NOMO-1 (cell line): ENCODE results near the gene RHBDD1.

Experiments
- DNase-seq, 2 experiments: peaks; one replicate each; lab custom pipeline; 2025; ENCODE audit not compliant: unreplicated experiment in 2 of 2; lab: John Stamatoyannopoulos, UW

The RHBDD1 gene

GRCh38 chr2:226910384-226910783 lies 74.5 kb downstream of the RHBDD1 start:
- DNase-seq, result no peak

DNA sequence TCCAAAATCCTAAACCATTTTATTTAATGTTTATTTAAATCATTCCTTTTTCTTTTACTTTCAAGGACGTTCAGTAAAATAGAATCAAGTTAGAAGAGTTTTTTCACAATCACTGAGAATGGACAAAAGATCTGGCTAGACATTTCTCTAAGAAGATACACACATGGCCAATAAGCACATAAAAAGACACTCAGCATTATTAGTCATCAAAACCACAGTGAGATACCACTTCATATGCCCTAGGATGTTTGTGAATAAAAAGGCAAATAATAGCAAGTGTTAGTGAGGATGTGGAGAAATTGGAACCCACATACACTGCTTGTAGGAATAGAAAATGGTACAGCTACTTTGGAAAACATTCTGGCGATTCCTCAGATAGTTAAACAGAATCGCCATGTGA lies 76.1 kb downstream of the RHBDD1 start:
- DNase-seq, result no peak

DNA sequence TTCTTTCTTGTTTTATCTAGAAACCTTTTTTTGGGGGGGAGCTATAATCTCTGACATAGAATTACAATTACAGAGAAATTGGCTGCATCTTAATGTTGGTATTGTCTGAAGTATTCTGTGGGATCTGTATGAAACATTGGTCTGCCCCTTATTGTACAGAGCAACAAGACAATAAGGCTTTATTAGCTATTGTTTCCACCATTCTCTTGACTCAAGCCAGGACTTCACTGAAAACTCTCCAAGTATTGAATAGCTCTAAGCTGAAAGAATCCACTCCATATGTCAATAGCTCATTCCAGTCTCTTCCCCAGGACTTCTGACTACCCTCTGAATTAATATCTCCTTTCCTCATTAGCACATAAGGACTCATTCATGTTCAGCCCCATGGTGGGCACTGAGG lies 77.8 kb downstream of the RHBDD1 start:
- DNase-seq, result no peak

DNA sequence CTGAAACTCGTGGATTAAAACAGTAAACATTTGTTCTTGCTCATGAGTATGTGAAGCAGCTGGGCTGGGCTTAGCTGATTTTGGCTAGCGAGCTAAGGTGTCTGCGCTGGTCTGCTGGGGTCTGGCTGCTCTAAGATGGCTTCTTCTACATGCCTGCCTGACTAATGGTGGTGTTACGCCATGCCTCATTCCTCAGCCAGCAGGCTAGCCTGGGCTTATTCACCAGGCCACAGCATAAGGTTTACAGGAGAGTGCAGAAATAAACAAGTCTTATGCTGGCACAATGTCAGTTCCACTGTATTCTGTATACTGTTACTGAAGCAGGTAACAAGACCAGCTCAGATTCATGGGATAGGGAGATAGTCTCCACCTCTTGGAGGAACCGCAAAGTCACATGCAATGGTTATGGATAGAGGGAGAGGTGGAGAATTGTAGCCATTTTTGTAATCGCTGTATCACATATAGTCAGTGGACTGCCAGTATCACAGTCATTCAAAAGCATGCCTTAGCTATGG lies 80.0 kb downstream of the RHBDD1 start:
- no peak for DNase-seq

DNA sequence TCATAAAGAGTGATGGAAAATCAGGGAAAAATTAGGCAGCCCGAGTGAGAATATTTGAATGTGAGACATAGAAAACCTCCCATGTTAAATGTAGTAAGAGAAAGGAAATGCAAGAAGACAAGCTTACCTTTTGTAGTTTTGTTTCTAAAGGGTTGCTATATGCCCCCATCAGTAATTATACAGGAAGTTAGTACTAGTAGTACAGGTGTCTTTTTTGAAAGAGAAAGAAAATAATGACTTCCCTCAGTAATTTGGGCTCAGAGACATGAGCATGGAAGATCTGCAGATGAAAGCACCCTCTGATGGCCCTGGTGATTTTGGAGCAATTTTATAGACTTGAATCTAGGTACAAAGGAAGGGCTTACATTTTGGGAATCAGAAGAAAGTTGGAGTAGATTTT lies 80.8 kb downstream of the RHBDD1 start:
- no peak for DNase-seq

- DNase-seq, result no peak
Measured at GRCh38 chr2:226932443-226932842, 96.6 kb downstream of the RHBDD1 start.

DNA sequence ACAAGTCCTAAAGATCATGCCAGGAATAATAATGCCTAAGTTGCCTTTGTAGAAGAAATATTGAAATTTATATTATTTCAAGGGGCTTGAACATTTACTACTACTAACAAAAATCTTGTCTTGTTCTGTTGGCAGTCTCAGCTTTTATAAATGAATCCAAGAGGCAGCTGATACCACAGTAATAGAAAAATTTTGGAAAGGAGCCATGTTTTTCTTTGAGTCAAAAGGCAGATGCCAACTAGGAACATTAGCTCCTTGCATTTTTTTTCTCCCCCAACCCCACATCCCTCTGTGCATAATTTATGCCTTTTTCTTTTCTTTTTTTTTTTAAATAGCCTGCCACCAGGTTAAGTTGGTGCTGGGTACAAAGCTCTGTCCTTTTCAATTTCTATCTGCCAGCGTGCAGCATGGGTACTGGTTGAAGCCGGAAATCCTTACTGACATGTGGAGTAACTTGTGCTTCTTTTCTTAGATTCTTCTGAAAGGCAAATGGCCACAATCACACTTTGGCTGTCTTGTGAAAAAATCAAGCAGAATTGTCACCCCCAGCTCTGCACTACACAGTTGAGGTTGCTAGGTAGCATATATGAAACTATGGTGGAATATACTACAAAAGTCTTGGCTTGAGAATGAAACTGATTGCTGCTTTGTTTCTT lies 98.8 kb downstream of the RHBDD1 start:
- no peak for DNase-seq

GRCh38 chr2:226943862-226944620 lies 108.2 kb downstream of the RHBDD1 start:
- no peak for DNase-seq

- DNase-seq, result no peak
Measured at GRCh38 chr2:226953206-226953605, 117.4 kb downstream of the RHBDD1 start.

DNA sequence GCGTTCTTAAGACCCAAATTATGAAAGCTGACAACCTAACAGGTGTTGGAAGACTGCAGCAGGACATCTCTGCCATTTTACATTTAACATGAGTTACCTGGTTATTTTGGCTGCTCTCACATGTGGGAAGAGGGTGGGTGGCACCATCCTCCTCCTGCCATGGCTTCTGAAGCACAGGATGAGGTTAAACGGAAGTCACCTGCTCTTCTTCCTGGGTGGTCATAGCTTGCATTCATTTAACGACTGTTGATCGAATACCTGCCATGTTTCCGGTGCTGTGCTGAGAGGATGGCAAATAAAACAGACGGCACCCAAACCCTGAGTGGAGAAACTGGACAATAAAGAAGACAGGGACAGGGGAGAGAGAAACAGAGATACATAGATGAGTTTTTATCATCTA lies 118.0 kb downstream of the RHBDD1 start:
- no peak for DNase-seq

DNA sequence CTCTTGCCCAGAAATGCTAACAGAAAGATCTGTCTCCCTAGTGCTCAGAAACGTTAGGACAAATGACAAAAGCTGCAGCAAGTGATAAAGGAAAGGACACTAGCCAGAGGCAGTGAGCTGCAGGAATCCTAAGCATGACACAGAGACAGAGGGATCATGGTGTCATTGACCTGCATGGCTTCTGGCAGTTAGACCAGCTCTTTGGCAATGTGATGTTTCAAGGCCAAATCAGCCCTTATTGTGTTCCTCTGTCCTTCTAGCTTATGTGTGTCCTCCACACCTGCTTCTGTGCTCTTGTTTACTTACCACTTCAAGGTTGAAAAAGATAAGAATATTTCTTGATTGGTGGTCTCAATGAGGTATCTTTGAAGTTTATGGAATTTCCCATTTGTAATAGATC lies 120.8 kb downstream of the RHBDD1 start:
- DNase-seq, result no peak

DNA sequence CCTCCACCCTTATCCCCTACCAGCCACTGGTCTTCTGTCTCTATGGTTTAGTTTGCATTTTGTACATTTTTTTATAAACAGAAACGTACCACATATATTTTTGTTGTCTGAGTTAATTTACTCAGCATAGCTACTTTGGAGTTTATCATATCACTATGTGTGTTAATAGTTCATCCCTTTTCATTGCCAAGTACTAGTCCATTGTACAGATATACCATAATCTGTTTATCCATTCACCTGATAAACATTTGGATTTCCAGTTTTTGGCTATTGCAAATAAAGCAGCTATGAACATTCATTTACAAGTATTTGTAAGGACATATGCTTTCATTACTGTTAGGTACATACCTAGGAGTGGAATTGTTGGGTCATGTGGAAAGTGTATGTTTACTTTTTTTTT lies 123.6 kb downstream of the RHBDD1 start:
- DNase-seq, result no peak

GRCh38 chr2:226962176-226962773 lies 126.4 kb downstream of the RHBDD1 start:
- DNase-seq, result no peak

GRCh38 chr2:226963528-226963927 lies 127.7 kb downstream of the RHBDD1 start:
- DNase-seq, result no peak

- DNase-seq, result no peak
Measured at GRCh38 chr2:226965376-226965775, 129.5 kb downstream of the RHBDD1 start.

GRCh38 chr2:226969417-226970080 lies 133.7 kb downstream of the RHBDD1 start:
- DNase-seq, result no peak

GRCh38 chr2:226970362-226970761 lies 134.5 kb downstream of the RHBDD1 start:
- DNase-seq, result no peak

DNA sequence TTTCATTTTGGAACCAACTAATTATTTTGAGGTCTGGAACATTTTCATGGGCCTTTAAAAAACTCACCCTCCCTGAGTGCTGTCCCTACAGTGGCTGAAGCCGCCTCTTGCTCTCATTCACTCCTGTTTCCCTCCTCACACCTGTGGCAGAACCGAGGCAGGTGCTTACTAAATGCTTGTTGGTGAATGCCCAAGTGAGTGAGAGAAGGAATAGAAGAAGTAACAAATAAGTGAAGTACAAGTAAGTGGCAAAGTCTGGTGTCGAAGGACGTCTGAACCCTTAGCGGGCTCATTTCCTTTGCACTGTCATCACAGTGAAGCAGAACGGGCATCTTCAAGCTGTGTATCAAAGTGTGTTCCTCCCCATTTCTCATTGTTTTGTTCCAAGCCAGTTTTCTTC lies 135.2 kb downstream of the RHBDD1 start:
- DNase-seq, result no peak

GRCh38 chr2:226971770-226972169 lies 135.9 kb downstream of the RHBDD1 start:
- no peak for DNase-seq

DNA sequence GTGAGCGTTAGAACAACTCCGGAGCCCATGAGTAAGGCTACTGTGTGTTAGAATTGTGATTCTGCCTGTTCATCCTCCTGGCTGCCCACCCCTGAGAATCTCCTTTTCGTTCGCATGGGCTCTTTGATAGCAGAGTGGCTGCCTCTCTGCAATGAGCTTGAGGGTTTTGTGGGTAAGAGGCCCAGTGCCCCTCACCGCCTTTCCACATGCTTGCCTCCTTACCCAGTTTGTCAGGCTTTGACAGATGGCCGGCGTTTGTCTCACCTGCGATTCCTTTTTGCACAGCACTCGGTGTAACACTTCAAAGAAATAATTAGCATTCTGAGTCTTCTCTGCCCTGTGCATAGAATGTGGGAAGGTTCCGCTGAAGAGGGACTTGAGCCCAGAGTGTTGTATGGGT lies 138.0 kb downstream of the RHBDD1 start:
- no peak for DNase-seq

- no peak for DNase-seq
Measured at GRCh38 chr2:226977775-226978190, 141.9 kb downstream of the RHBDD1 start.
